ENCODE measurements around the gene YY2.

GRCh38 chrX:21840193-21840545 lies 15.6 kb upstream of the YY2 start:
- TF ChIP-seq, protein P1, sequence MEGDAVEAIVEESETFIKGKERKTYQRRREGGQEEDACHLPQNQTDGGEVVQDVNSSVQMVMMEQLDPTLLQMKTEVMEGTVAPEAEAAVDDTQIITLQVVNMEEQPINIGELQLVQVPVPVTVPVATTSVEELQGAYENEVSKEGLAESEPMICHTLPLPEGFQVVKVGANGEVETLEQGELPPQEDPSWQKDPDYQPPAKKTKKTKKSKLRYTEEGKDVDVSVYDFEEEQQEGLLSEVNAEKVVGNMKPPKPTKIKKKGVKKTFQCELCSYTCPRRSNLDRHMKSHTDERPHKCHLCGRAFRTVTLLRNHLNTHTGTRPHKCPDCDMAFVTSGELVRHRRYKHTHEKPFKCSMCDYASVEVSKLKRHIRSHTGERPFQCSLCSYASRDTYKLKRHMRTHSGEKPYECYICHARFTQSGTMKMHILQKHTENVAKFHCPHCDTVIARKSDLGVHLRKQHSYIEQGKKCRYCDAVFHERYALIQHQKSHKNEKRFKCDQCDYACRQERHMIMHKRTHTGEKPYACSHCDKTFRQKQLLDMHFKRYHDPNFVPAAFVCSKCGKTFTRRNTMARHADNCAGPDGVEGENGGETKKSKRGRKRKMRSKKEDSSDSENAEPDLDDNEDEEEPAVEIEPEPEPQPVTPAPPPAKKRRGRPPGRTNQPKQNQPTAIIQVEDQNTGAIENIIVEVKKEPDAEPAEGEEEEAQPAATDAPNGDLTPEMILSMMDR (conservative IDR thresholded peaks at IDR 0.05 in 1 of 2, IDR thresholded peaks at IDR 0.05 in 1 of 2; ENCODE audit: low read depth in 1 of 2, low read length in 2 of 2): no peak
- TF ChIP-seq EZH2 (IDR thresholded peaks at IDR 0.05; ENCODE audit: low read length, missing control alignments): no peak

All from fibroblast of lung (primary cell).